Measurements from ENCODE around the gene PLA2G4D.

The PLA2G4D gene

DNA sequence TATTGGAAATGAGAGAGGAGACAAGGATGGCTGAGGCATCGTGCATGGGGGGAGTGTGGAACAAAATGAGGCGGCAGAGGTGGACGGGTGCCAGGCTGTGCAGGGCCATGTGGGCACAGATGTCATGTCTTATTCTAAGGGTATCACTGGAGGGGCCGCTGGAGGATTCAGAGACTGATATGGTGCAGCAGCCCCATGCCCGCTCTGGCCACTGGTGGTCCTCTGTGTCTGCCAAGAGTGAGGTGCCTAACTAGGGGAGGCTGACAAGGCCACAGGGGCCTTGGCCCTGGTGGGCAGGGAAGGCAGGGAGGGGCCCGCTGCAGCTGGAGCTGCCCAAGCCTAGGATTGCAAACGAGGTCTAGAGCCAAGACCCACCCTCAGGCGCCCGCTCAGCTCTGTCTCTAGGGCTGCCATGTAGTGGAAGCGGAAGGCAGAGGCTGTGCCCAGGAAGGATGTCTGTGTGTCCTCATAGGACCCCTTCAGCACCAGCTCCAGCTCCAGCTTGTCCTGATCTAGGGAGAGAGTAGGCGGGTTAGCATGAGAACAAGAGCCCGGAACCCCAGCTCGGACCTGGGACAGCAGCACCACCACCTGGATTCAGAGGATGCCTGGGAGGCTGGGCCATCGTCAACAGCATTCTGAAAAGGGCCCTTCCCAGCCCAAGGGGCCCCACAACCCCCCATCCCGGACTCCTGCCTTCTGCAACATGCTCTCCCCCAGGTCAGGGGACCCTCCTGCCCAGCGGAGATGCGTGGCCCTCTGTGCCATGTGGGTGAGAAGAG lies 11.3 kb downstream of the PLA2G4D start:
- ATAC-seq (ENCODE audit: insufficient read depth, low read depth), result no peak
- Histone ChIP-seq H3K4me3 (ENCODE audit: low read depth in 1 of 2, low read length in 2 of 2) (no peak overlapping the region), H3K4me2 (ENCODE audit: insufficient read depth, low read length) (no peak overlapping the region), H3K9me3 (ENCODE audit: insufficient read depth, low read length, severe bottlenecking) (no peaks in the 10 kb centered on the region), H3K79me2 (ENCODE audit: insufficient read depth, low read length) (no peaks in the 10 kb centered on the region), H3K27ac (ENCODE audit: low read length) (no peak overlapping the region), H4K20me1 (ENCODE audit: insufficient read depth, low read length) (no peaks in the 10 kb centered on the region), H2AFZ (ENCODE audit: low read depth, low read length) (no peak overlapping the region), H3K36me3 (ENCODE audit: insufficient read depth, low read length) (no peaks in the 10 kb centered on the region), H3K27me3 (ENCODE audit: insufficient read depth, low read length, poor library complexity) (no peaks in the 10 kb centered on the region), H3K9ac (ENCODE audit: low read depth, low read length) (no peak overlapping the region), H3K4me1 (ENCODE audit: insufficient read depth, low read length) (no peaks in the 10 kb centered on the region)
- no peak for TF ChIP-seq EZH2 (IDR thresholded peaks at IDR 0.05; ENCODE audit: borderline replicate concordance, low read depth, low read length, severe bottlenecking)
- TF ChIP-seq, protein P1, sequence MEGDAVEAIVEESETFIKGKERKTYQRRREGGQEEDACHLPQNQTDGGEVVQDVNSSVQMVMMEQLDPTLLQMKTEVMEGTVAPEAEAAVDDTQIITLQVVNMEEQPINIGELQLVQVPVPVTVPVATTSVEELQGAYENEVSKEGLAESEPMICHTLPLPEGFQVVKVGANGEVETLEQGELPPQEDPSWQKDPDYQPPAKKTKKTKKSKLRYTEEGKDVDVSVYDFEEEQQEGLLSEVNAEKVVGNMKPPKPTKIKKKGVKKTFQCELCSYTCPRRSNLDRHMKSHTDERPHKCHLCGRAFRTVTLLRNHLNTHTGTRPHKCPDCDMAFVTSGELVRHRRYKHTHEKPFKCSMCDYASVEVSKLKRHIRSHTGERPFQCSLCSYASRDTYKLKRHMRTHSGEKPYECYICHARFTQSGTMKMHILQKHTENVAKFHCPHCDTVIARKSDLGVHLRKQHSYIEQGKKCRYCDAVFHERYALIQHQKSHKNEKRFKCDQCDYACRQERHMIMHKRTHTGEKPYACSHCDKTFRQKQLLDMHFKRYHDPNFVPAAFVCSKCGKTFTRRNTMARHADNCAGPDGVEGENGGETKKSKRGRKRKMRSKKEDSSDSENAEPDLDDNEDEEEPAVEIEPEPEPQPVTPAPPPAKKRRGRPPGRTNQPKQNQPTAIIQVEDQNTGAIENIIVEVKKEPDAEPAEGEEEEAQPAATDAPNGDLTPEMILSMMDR (IDR thresholded peaks at IDR 0.05; ENCODE audit: borderline replicate concordance, extremely low read depth, low read length, poor library complexity, severe bottlenecking), result no peak
- DNase-seq, result no peak

DNA sequence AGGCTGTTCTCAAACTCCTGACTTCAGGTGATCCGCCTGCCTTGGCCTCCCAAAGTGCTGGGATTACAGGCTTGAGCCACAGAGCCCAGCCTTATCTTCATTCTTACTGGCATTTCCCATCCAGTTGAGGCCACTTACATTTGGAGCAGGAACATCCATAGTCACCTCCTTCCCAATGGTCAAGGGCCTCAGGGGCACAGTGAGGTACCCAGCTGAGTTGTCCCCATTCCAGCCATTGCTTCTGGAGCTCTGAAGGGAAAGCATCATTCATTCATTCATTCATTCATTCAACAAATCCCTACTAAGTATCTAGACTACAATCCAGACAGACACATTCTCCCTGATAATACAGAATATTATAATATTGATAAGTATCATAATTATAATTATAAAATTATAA lies 12.2 kb downstream of the PLA2G4D start:
- H3K4me3 ChIP-seq (ENCODE audit: low read depth in 1 of 2, low read length in 2 of 2), result no peak overlapping the region
- no peak for ATAC-seq (ENCODE audit: insufficient read depth, low read depth)
- H3K36me3 ChIP-seq (ENCODE audit: insufficient read depth, low read length), result no peaks in the 10 kb centered on the region
- no peaks in the 10 kb centered on the region for H3K27me3 ChIP-seq (ENCODE audit: insufficient read depth, low read length, poor library complexity)
- H3K79me2 ChIP-seq (ENCODE audit: insufficient read depth, low read length), result no peaks in the 10 kb centered on the region
- H3K27ac ChIP-seq (ENCODE audit: low read length), result no peak overlapping the region
- no peak overlapping the region for H2AFZ ChIP-seq (ENCODE audit: low read depth, low read length)
- no peak for DNase-seq
- TF ChIP-seq, protein P1 (IDR thresholded peaks at IDR 0.05; ENCODE audit: borderline replicate concordance, extremely low read depth, low read length, poor library complexity, severe bottlenecking), result no peak
- no peak for TF ChIP-seq EZH2 (IDR thresholded peaks at IDR 0.05; ENCODE audit: borderline replicate concordance, low read depth, low read length, severe bottlenecking)
- no peak overlapping the region for H3K4me2 ChIP-seq (ENCODE audit: insufficient read depth, low read length)
- H3K4me1 ChIP-seq (ENCODE audit: insufficient read depth, low read length), result no peaks in the 10 kb centered on the region
- no peak overlapping the region for H3K9ac ChIP-seq (ENCODE audit: low read depth, low read length)
- H4K20me1 ChIP-seq (ENCODE audit: insufficient read depth, low read length), result no peaks in the 10 kb centered on the region
- H3K9me3 ChIP-seq (ENCODE audit: insufficient read depth, low read length, severe bottlenecking), result no peaks in the 10 kb centered on the region

DNA sequence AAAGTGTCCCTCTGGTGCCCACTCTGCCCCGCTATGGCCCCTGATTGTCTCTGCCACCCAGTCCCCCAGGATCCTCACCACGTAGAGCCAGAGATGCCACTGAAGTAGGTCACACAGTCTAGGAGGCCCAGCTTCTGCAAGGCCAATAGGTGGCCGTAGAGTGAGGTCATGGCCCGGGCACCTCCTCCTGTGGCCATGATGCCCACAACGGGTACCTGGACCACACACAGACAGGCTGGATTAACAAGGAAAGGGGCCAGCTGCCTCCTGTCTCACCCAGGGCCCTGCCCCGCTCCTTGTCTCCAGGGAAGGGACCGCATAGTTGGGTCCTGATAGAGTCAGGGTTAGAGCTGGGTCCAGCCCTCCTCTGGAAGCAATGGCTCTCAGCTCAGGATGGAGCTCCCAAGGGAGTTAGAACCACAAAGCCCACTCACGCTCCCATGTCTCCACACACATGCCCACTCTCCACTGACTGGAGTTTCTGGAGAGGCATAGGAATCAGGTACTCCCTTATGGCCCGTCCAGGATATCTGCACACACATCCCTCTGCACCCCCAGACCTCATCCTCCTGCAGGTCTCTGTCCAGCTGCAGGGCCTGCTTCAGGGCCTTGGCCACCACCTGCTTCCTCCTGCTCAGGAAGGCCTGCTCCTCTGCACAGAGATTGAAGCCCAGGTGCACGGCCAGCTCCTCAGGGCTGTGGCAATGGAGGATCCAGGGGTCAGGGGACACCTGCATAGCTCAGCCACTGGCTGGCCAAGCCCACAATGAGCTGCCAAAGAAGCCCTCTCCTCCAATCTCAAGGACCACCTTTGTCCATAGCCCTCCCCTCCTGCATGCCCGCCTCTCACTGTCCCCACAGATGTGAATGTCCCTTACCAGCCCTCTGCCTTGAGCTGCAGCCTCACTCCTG lies 13.2 kb downstream of the PLA2G4D start:
- no peaks in the 10 kb centered on the region for H3K79me2 ChIP-seq (ENCODE audit: insufficient read depth, low read length)
- no peak for TF ChIP-seq EZH2 (IDR thresholded peaks at IDR 0.05; ENCODE audit: borderline replicate concordance, low read depth, low read length, severe bottlenecking)
- TF ChIP-seq, protein P1 (IDR thresholded peaks at IDR 0.05; ENCODE audit: borderline replicate concordance, extremely low read depth, low read length, poor library complexity, severe bottlenecking), result no peak
- H3K9ac ChIP-seq (ENCODE audit: low read depth, low read length), result no peak overlapping the region
- H4K20me1 ChIP-seq (ENCODE audit: insufficient read depth, low read length), result no peaks in the 10 kb centered on the region
- H3K9me3 ChIP-seq (ENCODE audit: insufficient read depth, low read length, severe bottlenecking), result no peaks in the 10 kb centered on the region
- no peaks in the 10 kb centered on the region for H3K27me3 ChIP-seq (ENCODE audit: insufficient read depth, low read length, poor library complexity)
- H3K4me1 ChIP-seq (ENCODE audit: insufficient read depth, low read length), result no peaks in the 10 kb centered on the region
- H3K36me3 ChIP-seq (ENCODE audit: insufficient read depth, low read length), result no peaks in the 10 kb centered on the region
- no peak overlapping the region for H2AFZ ChIP-seq (ENCODE audit: low read depth, low read length)
- no peak overlapping the region for H3K27ac ChIP-seq (ENCODE audit: low read length)
- H3K4me2 ChIP-seq (ENCODE audit: insufficient read depth, low read length), result no peak overlapping the region
- no peak overlapping the region for H3K4me3 ChIP-seq (ENCODE audit: low read depth in 1 of 2, low read length in 2 of 2)
- no peak for ATAC-seq (ENCODE audit: insufficient read depth, low read depth)
- DNase-seq, result no peak

Data from DND-41 (cell line).